HCT116 (cell line): ENCODE results near the gene DMBT1. TPM values are rescaled to one million over a fixed set of nuclear protein-coding genes. Genes with fewer than 3 reads are reported as not detected.

Experiments used
- ATAC-seq: fragments of 200-7000 bp; cut with Tn5 transposase; 2 replicates; pipeline ENCODE4 v1.9.1; 2020; ENCODE audit warnings: mild to moderate bottlenecking, moderate library complexity
- BruUV-seq: library from RNA; stranded (reverse); fragments of 400-500 nt; replicated peaks from 2 replicates; lab custom pipeline; 2021; lab: Mats Ljungman, UMichigan
- CTCF ChIA-PET: fragments of 300-600 bp; sonication (Branson Sonifier 250); formaldehyde crosslinking; loops from one replicate; lab custom pipeline; 2021; ENCODE audit warnings: antibody characterized with exemption; lab: Charles Lee
- POLR2A ChIA-PET: fragments of 300-600, 350-600 bp; sonication (Branson Sonifier 250); formaldehyde crosslinking; loops from one replicate; lab custom pipeline; 2021; ENCODE audit warnings: antibody characterized with exemption; lab: Charles Lee
- RAD21 ChIA-PET, 2 experiments: fragments of 300-600 bp; sonication (Branson Sonifier 250); formaldehyde crosslinking; loops; one replicate each; lab custom pipeline; 2023; ENCODE audit warnings: low total read pairs in 2 of 2; ENCODE audit not compliant: uncharacterized antibody in 2 of 2, unreplicated experiment in 2 of 2, low non-redundant PET in 1 of 2; lab: Charles Lee
- DNase-seq: peaks from one replicate; pipeline ENCODE4 v3.0.0-alpha.2; 2010; ENCODE audit warnings: low read depth, low spot score
- H2AFZ ChIP-seq: fragments of 200-600 bp; shearing (Covaris generic), sonication (generic); 2 replicates; pipeline ENCODE4 v1.6.1; 2017; ENCODE audit warnings: low read depth, mixed run types, mixed read lengths, antibody characterized with exemption, low read length; ENCODE audit not compliant: poor library complexity, severe bottlenecking
- H3K27ac ChIP-seq: 2 replicates; pipeline ENCODE4 v1.5.1; 2012; ENCODE audit warnings: low read depth, low read length
- H3K27me3 ChIP-seq: fragments of 200-600 bp; sonication (generic); 2 replicates; pipeline ENCODE4 v1.6.1; 2016; ENCODE audit warnings: mixed run types, low read length, mixed read lengths; ENCODE audit not compliant: insufficient read depth
- H3K36me3 ChIP-seq, 2 experiments: fragments of 200-500 bp in 1 of 2; fragments of 200-600 bp in 1 of 2; sonication (Bioruptor generic) in 1 of 2; sonication (generic) in 1 of 2; 2 replicates each; pipeline versions ENCODE4 v1.5.1 to v1.6.1; 2014 to 2016; ENCODE audit warnings: low read length in 2 of 2, inconsistent platforms in 1 of 2, mixed read lengths in 1 of 2, mixed run types in 1 of 2; ENCODE audit not compliant: insufficient read depth in 2 of 2, control insufficient read depth in 1 of 2
- H3K4me1 ChIP-seq, 2 experiments: fragments of 200-600 bp in 1 of 2; sonication (generic) in 1 of 2; 2 replicates each; pipeline versions ENCODE4 v1.5.1 to v1.6.1; 2012 to 2017; ENCODE audit warnings: low read length in 2 of 2, inconsistent platforms in 1 of 2, mild to moderate bottlenecking in 1 of 2, mixed read lengths in 1 of 2, mixed run types in 1 of 2, moderate library complexity in 1 of 2; ENCODE audit not compliant: insufficient read depth in 2 of 2, control insufficient read depth in 1 of 2
- H3K4me2 ChIP-seq: fragments of 200-600 bp; sonication (generic); 2 replicates; pipeline ENCODE4 v1.6.1; 2017; ENCODE audit warnings: mixed run types, low read length, mixed read lengths
- H3K4me3 ChIP-seq, 2 experiments: fragments of 200-600 bp in 1 of 2; sonication (generic) in 1 of 2; replicated peaks in 1 of 2; 2 replicates each; pipeline ENCODE4 v1.5.1; 2011 to 2016; ENCODE audit warnings: low read length in 2 of 2, control low read depth in 1 of 2, low read depth in 1 of 2, mild to moderate bottlenecking in 1 of 2, mixed read lengths in 1 of 2, mixed run types in 1 of 2
- H3K79me2 ChIP-seq: fragments of 200-600 bp; sonication (generic); 2 replicates; pipeline ENCODE4 v1.6.1; 2017; ENCODE audit warnings: mild to moderate bottlenecking, mixed run types, low read length, moderate library complexity, mixed read lengths; ENCODE audit not compliant: insufficient read depth
- H3K9ac ChIP-seq: fragments of 200-600 bp; sonication (generic); 2 replicates; pipeline ENCODE4 v1.6.1; 2016; ENCODE audit warnings: low read length, mixed read lengths
- H3K9me2 ChIP-seq: fragments of 200-600 bp; sonication (generic), shearing (Covaris generic); 2 replicates; pipeline ENCODE4 v1.6.1; 2017; ENCODE audit warnings: mixed run types, mild to moderate bottlenecking, moderate library complexity; ENCODE audit not compliant: insufficient read depth
- H3K9me3 ChIP-seq, 2 experiments: fragments of 200-500 bp in 1 of 2; fragments of 200-600 bp in 1 of 2; sonication (Bioruptor generic) in 1 of 2; sonication (generic) in 1 of 2; 2 replicates each; pipeline ENCODE4 v1.6.1; 2014 to 2017; ENCODE audit warnings: low read length in 2 of 2, mixed read lengths in 2 of 2, inconsistent platforms in 1 of 2, low read depth in 1 of 2, mild to moderate bottlenecking in 1 of 2, mixed run types in 1 of 2, moderate library complexity in 1 of 2; ENCODE audit not compliant: control insufficient read depth in 1 of 2, insufficient read depth in 1 of 2
- H4K20me1 ChIP-seq: fragments of 200-600 bp; sonication (generic), shearing (Covaris generic); 2 replicates; pipeline ENCODE4 v1.6.1; 2017; ENCODE audit warnings: mixed run types, mild to moderate bottlenecking, moderate library complexity; ENCODE audit not compliant: insufficient read depth
- ATF3 ChIP-seq: IDR thresholded peaks from 2 replicates; pipeline ENCODE4 v1.6.1; 2012
- ELF1 ChIP-seq: IDR thresholded peaks from 2 replicates; pipeline ENCODE4 v1.6.1; 2012; ENCODE audit warnings: low read depth, borderline replicate concordance
- EZH2 ChIP-seq: fragments of 200-600 bp; sonication (generic); IDR thresholded peaks from 2 replicates; pipeline ENCODE4 v1.6.1; 2017; ENCODE audit warnings: antibody characterized with exemption, mixed run types
- EZH2phosphoT487 ChIP-seq: fragments of 200-600 bp; IDR thresholded peaks from 2 replicates; pipeline ENCODE4 v1.6.1; 2018; ENCODE audit warnings: antibody characterized with exemption, borderline replicate concordance
- FOSL1 ChIP-seq: IDR thresholded peaks from 2 replicates; pipeline ENCODE4 v1.6.1; 2012; ENCODE audit warnings: low read depth
- MAX ChIP-seq: IDR thresholded peaks from 2 replicates; pipeline ENCODE4 v1.6.1; 2012
- POLR2A ChIP-seq: IDR thresholded peaks from 2 replicates; pipeline ENCODE4 v1.7.0; 2011; ENCODE audit warnings: borderline replicate concordance; ENCODE audit not compliant: insufficient read depth, insufficient read length; ENCODE audit errors: extremely low read depth
- POLR2AphosphoS5 ChIP-seq: IDR thresholded peaks from 2 replicates; pipeline ENCODE4 v1.6.1; 2011; ENCODE audit warnings: mild to moderate bottlenecking, low read depth, low read length, moderate library complexity
- REST ChIP-seq: IDR thresholded peaks from 2 replicates; pipeline ENCODE4 v1.6.1; 2012; ENCODE audit warnings: low read depth
- SP1 ChIP-seq: IDR thresholded peaks from 2 replicates; pipeline ENCODE4 v1.6.1; 2012; ENCODE audit warnings: low read depth
- SRF ChIP-seq: IDR thresholded peaks from 2 replicates; pipeline ENCODE4 v1.6.1; 2012; ENCODE audit warnings: low read depth
- ZFX ChIP-seq: fragments of 450-650 bp; IDR thresholded peaks from 2 replicates; pipeline ENCODE4 v1.6.1; 2017
- ZNF274 ChIP-seq: fragments of 200-500 bp; sonication (Bioruptor generic); IDR thresholded peaks from 2 replicates; pipeline ENCODE4 v1.6.1; 2014; ENCODE audit warnings: mild to moderate bottlenecking, low read depth, low read length, inconsistent platforms
- intact Hi-C: fragments of 100-400 bp; cut with micrococcal nuclease; formaldehyde crosslinking; loops from 2 replicates; pipeline ENCODE4 v1.10.0; 2022
- total RNA-seq: library from RNA; stranded (reverse); gene quantifications from one replicate; pipeline ENCODE4 v1.2.1, GENCODE V29; 2021; ENCODE audit not compliant: unreplicated experiment

The DMBT1 gene
- total RNA-seq, 1 experiment from 2014 or later = 0.17 TPM

GRCh38 chr10:122587098-122587760, 26.7 kb downstream of the DMBT1 start:
- Histone ChIP-seq H2AFZ (no peak overlapping the region), H3K9ac (no peak overlapping the region), H3K36me3 (no peaks in the 10 kb centered on the region), H3K79me2 (no peaks in the 10 kb centered on the region), H3K27ac (no peak overlapping the region), H4K20me1 (no peaks in the 10 kb centered on the region), H3K27me3 (no peaks in the 10 kb centered on the region), H3K4me2 (no peak overlapping the region), H3K9me3 (no peaks in the 10 kb centered on the region), H3K4me1 (no peaks in the 10 kb centered on the region), H3K9me2 (no peaks in the 10 kb centered on the region), H3K4me3 (no peak overlapping the region)
- intact Hi-C loops = no loop called here
- ChIA-PET POLR2A (no interaction called here), CTCF (no interaction called here), RAD21 (no interaction called here)
- TF ChIP-seq ATF3 (no peak), POLR2A (no peak), EZH2 (no peak), POLR2AphosphoS5 (no peak), SP1 (no peak), FOSL1 (no peak), MAX (no peak), ELF1 (no peak)
- no peak for DNase-seq
- BruUV-seq = no TSS peak
- no peak for ATAC-seq

- Histone ChIP-seq H3K4me3 (no peak overlapping the region), H2AFZ (no peak overlapping the region), H3K36me3 (no peaks in the 10 kb centered on the region), H3K9me3 (no peaks in the 10 kb centered on the region), H3K27ac (no peak overlapping the region), H3K27me3 (no peaks in the 10 kb centered on the region), H4K20me1 (no peaks in the 10 kb centered on the region), H3K9ac (no peak overlapping the region), H3K4me2 (no peak overlapping the region), H3K4me1 (no peaks in the 10 kb centered on the region), H3K9me2 (no peaks in the 10 kb centered on the region), H3K79me2 (no peaks in the 10 kb centered on the region)
- no peak for DNase-seq
- CTCF ChIA-PET = no interaction called here
- POLR2A ChIA-PET = no interaction called here
- intact Hi-C loops = no loop called here
- TF ChIP-seq EZH2phosphoT487 (no peak), ZFX (no peak), ZNF274 (no peak), REST (no peak), SRF (no peak), FOSL1 (no peak), POLR2AphosphoS5 (no peak)
- no TSS peak for BruUV-seq
- RAD21 ChIA-PET = no interaction called here
- ATAC-seq = no peak
Observed at GRCh38 chr10:122588381-122588780, 27.8 kb downstream of the DMBT1 start.
